Mucosa of rectum (tissue), 2 donors: ENCODE data around the gene ACVR1B.

ENCODE experiments used
- H3K27ac ChIP-seq, 2 donors: one replicate each; pipeline ENCODE4 v1.7.0; 2013; ENCODE audit warnings: inconsistent platforms in 2 of 2, low read depth in 2 of 2, low read length in 2 of 2
- H3K27me3 ChIP-seq, 2 donors: one replicate each; pipeline ENCODE4 v1.7.0; 2013; ENCODE audit warnings: low read length in 2 of 2; ENCODE audit not compliant: control insufficient read depth in 2 of 2, insufficient read depth in 2 of 2
- H3K36me3 ChIP-seq, 2 donors: one replicate each; pipeline ENCODE4 v1.7.0; 2013; ENCODE audit warnings: low read length in 2 of 2; ENCODE audit not compliant: control insufficient read depth in 2 of 2, insufficient read depth in 2 of 2
- H3K4me1 ChIP-seq, 2 donors: one replicate each; pipeline ENCODE4 v1.7.0; 2013; ENCODE audit warnings: low read length in 2 of 2, mild to moderate bottlenecking in 1 of 2; ENCODE audit not compliant: control insufficient read depth in 2 of 2, insufficient read depth in 2 of 2
- H3K4me3 ChIP-seq, 2 donors: one replicate each; pipeline ENCODE4 v1.7.0; 2013; ENCODE audit warnings: low read length in 2 of 2
- H3K9ac ChIP-seq, 2 donors: one replicate each; pipeline ENCODE4 v1.7.0; 2013; ENCODE audit warnings: low read length in 2 of 2, low read depth in 1 of 2, mild to moderate bottlenecking in 1 of 2
- H3K9me3 ChIP-seq, 2 donors: one replicate each; pipeline ENCODE4 v1.7.0; 2013; ENCODE audit warnings: low read length in 2 of 2; ENCODE audit not compliant: control insufficient read depth in 2 of 2
- donor health status: healthy.
- donor health status: Normal muscosa, but diverticular disease.

The ACVR1B gene

DNA sequence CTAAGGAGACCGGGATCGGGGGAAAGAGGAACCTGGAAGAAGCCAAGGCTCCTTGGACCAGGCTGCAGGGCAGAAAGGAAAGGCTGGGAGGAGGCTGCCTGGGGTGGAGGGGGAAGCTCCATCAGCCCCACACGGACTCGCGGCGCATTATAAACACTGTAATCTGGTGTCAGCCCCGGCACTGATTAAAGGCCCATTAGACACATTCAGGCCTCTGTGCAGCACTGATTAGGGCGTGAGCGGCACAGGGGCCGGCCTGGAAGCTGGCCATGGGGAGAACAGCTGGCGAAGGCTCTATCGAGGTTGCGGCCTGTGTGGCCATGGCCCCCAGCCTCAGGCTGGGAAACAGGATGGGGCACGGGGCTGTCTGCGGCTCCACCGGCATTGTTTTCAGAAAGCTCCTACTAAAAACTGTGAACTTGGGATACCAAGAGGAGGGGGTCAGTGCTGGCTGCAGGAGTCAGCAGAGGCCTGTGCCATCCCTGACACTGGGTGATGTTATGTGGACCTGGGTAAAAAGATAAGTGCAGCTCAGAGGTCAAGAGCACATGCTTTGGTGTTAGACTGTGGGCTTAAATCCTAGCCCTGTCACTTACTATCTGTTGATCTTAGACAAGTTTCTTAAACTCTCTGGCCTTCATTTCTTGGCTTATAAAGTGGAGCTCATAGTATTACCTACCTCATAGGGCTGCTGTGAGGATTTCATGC is 33.6 kb upstream of the ACVR1B start:
- H3K9ac ChIP-seq: no peak overlapping the region
- no peaks in the 10 kb centered on the region for H3K27me3 ChIP-seq
- peaks cover 36 to 41% of the 10 kb centered on the region in 2 donors for H3K36me3 ChIP-seq
- peaks cover 9 to 10% of the 10 kb centered on the region in 2 donors for H3K4me1 ChIP-seq
- H3K9me3 ChIP-seq: no peaks in the 10 kb centered on the region
- no peak overlapping the region for H3K27ac ChIP-seq
- H3K4me3 ChIP-seq: no peak overlapping the region

DNA sequence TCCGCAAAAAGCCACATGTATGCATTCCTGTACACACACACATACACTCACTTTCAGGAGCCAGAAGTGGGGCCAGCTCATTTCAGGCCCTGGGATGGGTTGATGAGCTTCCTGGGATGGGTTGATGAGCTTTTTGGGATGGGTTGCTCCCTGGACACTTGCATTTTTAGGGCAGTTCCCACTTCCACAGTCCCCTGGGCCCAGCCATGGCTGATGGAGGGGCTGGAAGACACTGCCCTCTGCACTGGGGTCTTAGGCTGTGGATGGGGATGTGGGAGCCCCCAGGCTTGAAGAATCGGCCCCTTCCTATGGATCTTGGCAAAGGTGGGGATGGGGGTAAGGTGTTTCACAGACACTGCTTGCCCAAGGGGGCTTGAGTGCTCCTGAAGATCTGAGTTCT is 31.5 kb upstream of the ACVR1B start:
- Histone ChIP-seq H3K9me3 (no peaks in the 10 kb centered on the region), H3K36me3 (peaks cover 27 to 38% of the 10 kb centered on the region in 2 donors), H3K4me3 (no peak overlapping the region), H3K9ac (no peak overlapping the region), H3K4me1 (peaks cover 18 to 19% of the 10 kb centered on the region in 2 donors), H3K27ac (no peak overlapping the region), H3K27me3 (no peaks in the 10 kb centered on the region)

- H3K4me1 ChIP-seq: peaks cover 18 to 19% of the 10 kb centered on the region in 2 donors
- H3K9me3 ChIP-seq: no peaks in the 10 kb centered on the region
- H3K9ac ChIP-seq: no peak overlapping the region
- no peak overlapping the region for H3K27ac ChIP-seq
- H3K36me3 ChIP-seq: peaks cover 16 to 27% of the 10 kb centered on the region in 2 donors
- H3K4me3 ChIP-seq: no peak overlapping the region
- H3K27me3 ChIP-seq: no peaks in the 10 kb centered on the region
Observed at GRCh38 chr12:51921017-51921725, 30.3 kb upstream of the ACVR1B start.

GRCh38 chr12:51922146-51922545 is 29.4 kb upstream of the ACVR1B start:
- H3K4me3 ChIP-seq: no peak overlapping the region
- H3K27ac ChIP-seq: peak overlapping the region; percentile 69 to 88
- no peak overlapping the region for H3K9ac ChIP-seq

DNA sequence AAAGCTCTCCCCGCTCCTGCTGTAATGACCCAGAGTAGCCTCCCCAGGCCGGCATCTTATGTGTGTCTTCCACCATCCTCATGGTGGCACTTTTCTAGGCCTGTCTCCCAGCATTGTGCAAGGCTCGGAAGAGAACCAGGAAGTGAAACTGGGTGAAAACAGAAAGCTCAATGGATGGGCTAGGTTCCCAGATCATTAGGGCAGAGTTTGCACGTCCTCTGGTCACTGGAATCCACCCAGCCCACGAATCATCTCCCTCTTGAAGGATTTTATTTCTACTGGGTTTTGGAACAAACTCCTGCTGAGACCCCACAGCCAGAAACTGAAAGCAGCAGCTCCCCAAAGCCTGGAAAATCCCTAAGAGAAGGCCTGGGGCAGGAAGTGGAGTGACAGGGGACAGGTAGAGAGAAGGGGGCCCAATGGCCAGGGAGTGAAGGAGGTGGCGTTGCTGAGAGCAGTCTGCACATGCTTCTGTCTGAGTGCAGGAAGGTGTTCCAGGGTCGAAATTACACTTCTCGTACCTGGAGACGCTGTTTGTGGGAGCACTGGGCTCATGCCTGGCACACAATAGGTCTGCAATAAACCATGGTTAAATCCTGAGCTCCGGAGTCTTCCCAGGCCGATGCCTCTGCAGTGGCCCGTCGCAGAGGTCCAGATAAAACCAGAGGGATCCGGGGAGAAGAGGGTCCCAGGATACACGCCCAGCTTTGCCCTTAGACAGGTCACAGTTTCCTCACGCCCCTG is 28.6 kb upstream of the ACVR1B start:
- H3K9ac ChIP-seq: peak overlapping the region; percentile 9 to 52
- no peaks in the 10 kb centered on the region for H3K9me3 ChIP-seq
- H3K36me3 ChIP-seq: peaks cover 10 to 19% of the 10 kb centered on the region in 2 donors
- H3K4me3 ChIP-seq: peak overlapping the region; percentile 14 to 48
- peaks cover 18 to 19% of the 10 kb centered on the region in 2 donors for H3K4me1 ChIP-seq
- no peaks in the 10 kb centered on the region for H3K27me3 ChIP-seq
- H3K27ac ChIP-seq: peak overlapping the region; percentile 69 to 88

More at GRCh38 chr12:51922146-51922545, 29.4 kb upstream of the ACVR1B start:
- H3K9me3 ChIP-seq: no peaks in the 10 kb centered on the region
- H3K4me1 ChIP-seq: peaks cover 18 to 19% of the 10 kb centered on the region in 2 donors
- no peaks in the 10 kb centered on the region for H3K27me3 ChIP-seq
- H3K36me3 ChIP-seq: peaks cover 10 to 21% of the 10 kb centered on the region in 2 donors

- peak overlapping the region; percentile 69 to 88 for H3K27ac ChIP-seq
- H3K9ac ChIP-seq: peak overlapping the region; percentile 9 to 52
- H3K4me3 ChIP-seq: peak overlapping the region; percentile 14 to 48
Observed at GRCh38 chr12:51923506-51924365, 27.8 kb upstream of the ACVR1B start.

DNA sequence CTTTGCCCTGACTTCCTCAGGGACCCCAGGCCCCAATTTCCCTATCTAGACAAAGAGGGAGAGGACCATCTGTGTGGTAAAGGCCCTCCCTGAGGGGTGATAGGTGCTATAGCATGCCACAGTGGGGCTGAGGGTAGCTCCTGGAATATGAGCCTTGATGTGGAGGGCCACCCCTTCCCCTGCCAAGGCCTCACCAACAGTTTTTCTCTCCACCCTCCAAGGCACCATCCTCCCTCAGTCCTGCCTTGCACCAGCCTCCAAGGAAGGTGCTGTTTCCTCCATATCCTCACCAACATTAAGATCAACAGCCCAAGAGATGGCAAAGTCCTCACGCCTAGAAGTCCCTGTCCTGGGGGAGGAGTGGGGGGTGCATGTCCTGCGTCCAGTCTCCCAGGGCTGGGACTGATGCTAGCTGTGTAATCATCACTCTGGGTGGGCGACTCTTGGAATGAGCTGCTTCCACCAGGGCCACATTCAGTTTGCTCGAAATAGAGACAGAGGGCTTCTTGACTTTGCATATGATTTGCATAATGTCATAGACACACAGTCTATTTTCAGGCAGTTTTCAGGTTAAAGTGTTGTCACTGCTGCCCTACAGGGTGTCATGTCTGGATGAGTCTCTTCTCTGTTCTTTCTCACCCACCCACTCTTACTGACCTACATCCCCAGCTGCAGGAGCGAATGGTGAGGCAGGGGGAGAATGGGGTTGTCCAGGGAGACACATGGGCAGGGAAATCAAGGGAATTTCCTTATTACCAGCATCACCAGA is 26.8 kb upstream of the ACVR1B start:
- Histone ChIP-seq H3K36me3 (peaks cover 0 to 7% of the 10 kb centered on the region in 2 donors), H3K9ac (no peak overlapping the region), H3K9me3 (no peaks in the 10 kb centered on the region), H3K27me3 (no peaks in the 10 kb centered on the region), H3K4me1 (peaks cover 18 to 19% of the 10 kb centered on the region in 2 donors), H3K4me3 (no peak overlapping the region), H3K27ac (no peak overlapping the region)

More at GRCh38 chr12:51923506-51924365, 27.8 kb upstream of the ACVR1B start:
- Histone ChIP-seq H3K36me3 (peaks cover 3 to 17% of the 10 kb centered on the region in 2 donors), H3K4me1 (peaks cover 18 to 19% of the 10 kb centered on the region in 2 donors), H3K9me3 (no peaks in the 10 kb centered on the region), H3K27me3 (no peaks in the 10 kb centered on the region)

GRCh38 chr12:51925346-51926063 is 26.0 kb upstream of the ACVR1B start:
- no peak overlapping the region for H3K27ac ChIP-seq
- peaks cover 18 to 19% of the 10 kb centered on the region in 2 donors for H3K4me1 ChIP-seq
- H3K9me3 ChIP-seq: no peaks in the 10 kb centered on the region
- no peak overlapping the region for H3K9ac ChIP-seq
- H3K27me3 ChIP-seq: no peaks in the 10 kb centered on the region
- H3K36me3 ChIP-seq: peaks cover 0 to 2% of the 10 kb centered on the region in 2 donors
- H3K4me3 ChIP-seq: no peak overlapping the region
